Stimulated activated CD4-positive, alpha-beta T cell treated with anti-CD3 and anti-CD28 coated beads, Interleukin-1b, Interleukin-23, amount 100 ng/mL, for 4 hours (primary cell): ENCODE results near the gene CPEB2.
"Not testable (repeated sequence)": the region's sequence is repeated elsewhere in the genome, so short reads cannot be mapped to it uniquely, and the experiment has no call there.

Source experiments
- DNase-seq, 2 donors: peaks; one replicate each; pipeline ENCODE4 v3.0.0-alpha.2; 2020; ENCODE audit warnings: low read depth in 2 of 2

Gene CPEB2

GRCh38 chr4:15043922-15044321 is 41.6 kb downstream of the CPEB2 start:
- DNase-seq, result no peak

GRCh38 chr4:15054541-15054940 is 52.3 kb downstream of the CPEB2 start:
- DNase-seq, result no peak

- DNase-seq, result no peak
Observed at GRCh38 chr4:15060213-15060612, 57.9 kb downstream of the CPEB2 start.

GRCh38 chr4:15063341-15063740 is 61.1 kb downstream of the CPEB2 start:
- no peak for DNase-seq

GRCh38 chr4:15065516-15065915 is 63.2 kb downstream of the CPEB2 start:
- DNase-seq, result no peak

GRCh38 chr4:15066140-15066539 is 63.9 kb downstream of the CPEB2 start:
- DNase-seq, result no peak

GRCh38 chr4:15068298-15068697 is 66.0 kb downstream of the CPEB2 start:
- DNase-seq, result no peak

GRCh38 chr4:15075875-15076274 is 73.6 kb downstream of the CPEB2 start:
- DNase-seq, result no peak

GRCh38 chr4:15077969-15078368 is 75.7 kb downstream of the CPEB2 start:
- DNase-seq, result no peak

GRCh38 chr4:15078682-15079642 is 76.7 kb downstream of the CPEB2 start:
- no peak for DNase-seq

- no peak for DNase-seq
Observed at GRCh38 chr4:15084780-15085179, 82.5 kb downstream of the CPEB2 start.

- DNase-seq, result not testable (repeated sequence)
Observed at GRCh38 chr4:15085762-15086161, 83.5 kb downstream of the CPEB2 start.

- DNase-seq, result not testable (repeated sequence)
Observed at GRCh38 chr4:15086259-15086658, 84.0 kb downstream of the CPEB2 start.

GRCh38 chr4:15088394-15089035 is 86.2 kb downstream of the CPEB2 start:
- no peak for DNase-seq

GRCh38 chr4:15089979-15090378 is 87.7 kb downstream of the CPEB2 start:
- no peak for DNase-seq

- DNase-seq, result no peak
Observed at GRCh38 chr4:15100380-15100779, 98.1 kb downstream of the CPEB2 start.

- no peak for DNase-seq
Observed at GRCh38 chr4:15100994-15101695, 98.9 kb downstream of the CPEB2 start.

- no peak for DNase-seq
Observed at GRCh38 chr4:15104825-15105224, 102.5 kb downstream of the CPEB2 start.

- no peak for DNase-seq
Observed at GRCh38 chr4:15106399-15106798, 104.1 kb downstream of the CPEB2 start.

GRCh38 chr4:15109600-15109999 is 107.3 kb downstream of the CPEB2 start:
- no peak for DNase-seq

- no peak for DNase-seq
Observed at GRCh38 chr4:15110120-15110571, 107.9 kb downstream of the CPEB2 start.

- no peak for DNase-seq
Observed at GRCh38 chr4:15116509-15117079, 114.3 kb downstream of the CPEB2 start.
